SK-N-SH (cell line): Measurements from ENCODE around the gene PPP2R5C. TPM values are rescaled to one million over a fixed set of nuclear protein-coding genes. Genes with fewer than 3 reads are reported as not detected.

Experiments
- CTCF ChIA-PET: fragments of 300-600, 350-600 bp; formaldehyde crosslinking; extraction: SDS; loops from one replicate; lab custom pipeline; 2021; lab: Yijun Ruan, JAX
- POLR2A ChIA-PET: fragments of 350-600 bp; sonication (Branson Sonifier 250); formaldehyde crosslinking; extraction: SDS; loops from one replicate; lab custom pipeline; 2020; ENCODE audit warnings: antibody characterized with exemption, inconsistent platforms; lab: Yijun Ruan, JAX
- DNase-seq: peaks from one replicate; pipeline ENCODE4 v3.0.0; 2012
- H2AFZ ChIP-seq: fragments of 200-600 bp; sonication (generic); 2 replicates; pipeline ENCODE4 v1.8.1; 2016; ENCODE audit warnings: antibody characterized with exemption, mild to moderate bottlenecking, low read depth
- H3F3A ChIP-seq: fragments of 200-600 bp; sonication (generic); replicated peaks from 2 replicates; pipeline ENCODE3; 2016; ENCODE audit warnings: antibody characterized with exemption, mild to moderate bottlenecking; ENCODE audit not compliant: insufficient read depth
- H3K27ac ChIP-seq, 2 experiments: fragments of 200-500 bp in 1 of 2; fragments of 200-600 bp in 1 of 2; sonication (Bioruptor generic) in 1 of 2; sonication (generic), shearing (Covaris generic) in 1 of 2; 2 replicates each; pipeline versions ENCODE4 v1.5.1 to v1.6.1; 2014 to 2016; ENCODE audit warnings: low read depth in 2 of 2, inconsistent platforms in 1 of 2, low read length in 1 of 2, mild to moderate bottlenecking in 1 of 2, mixed read lengths in 1 of 2
- H3K27me3 ChIP-seq: fragments of 200-600 bp; sonication (generic), shearing (Covaris generic); 2 replicates; pipeline ENCODE4 v1.6.1; 2016; ENCODE audit warnings: mixed run types; ENCODE audit not compliant: insufficient read depth
- H3K36me3 ChIP-seq, 2 experiments: fragments of 200-500 bp in 1 of 2; fragments of 200-600 bp in 1 of 2; sonication (Bioruptor generic) in 1 of 2; sonication (generic) in 1 of 2; replicated peaks in 1 of 2; 2 replicates each; pipeline versions ENCODE3 to v1.5.1; 2014 to 2016; ENCODE audit warnings: low read length in 1 of 2, mild to moderate bottlenecking in 1 of 2; ENCODE audit not compliant: insufficient read depth in 2 of 2, control insufficient read depth in 1 of 2
- H3K4me1 ChIP-seq, 2 experiments: fragments of 200-500 bp in 1 of 2; fragments of 200-600 bp in 1 of 2; sonication (Bioruptor generic) in 1 of 2; sonication (generic), shearing (Covaris generic) in 1 of 2; 2 replicates each; pipeline versions ENCODE4 v1.5.1 to v1.6.1; 2014 to 2016; ENCODE audit warnings: low read depth in 1 of 2, low read length in 1 of 2, mixed run types in 1 of 2; ENCODE audit not compliant: insufficient read depth in 2 of 2, control insufficient read depth in 1 of 2
- H3K4me2 ChIP-seq: fragments of 200-600 bp; sonication (generic), shearing (Covaris generic); 2 replicates; pipeline ENCODE4 v1.6.1; 2017; ENCODE audit warnings: mixed run types
- H3K4me3 ChIP-seq, 2 experiments: fragments of 200-500 bp in 1 of 2; fragments of 200-600 bp in 1 of 2; sonication (Bioruptor generic) in 1 of 2; sonication (generic), shearing (Covaris generic) in 1 of 2; 2 replicates each; pipeline versions ENCODE4 v1.5.1 to v1.8.1; 2014 to 2016; ENCODE audit warnings: low read depth in 2 of 2, inconsistent platforms in 1 of 2, low read length in 1 of 2, mild to moderate bottlenecking in 1 of 2, mixed read lengths in 1 of 2, moderate library complexity in 1 of 2
- H3K79me2 ChIP-seq: fragments of 200-600 bp; sonication (generic); 2 replicates; pipeline ENCODE4 v1.8.1; 2017; ENCODE audit warnings: mild to moderate bottlenecking; ENCODE audit not compliant: insufficient read depth
- H3K9ac ChIP-seq: fragments of 200-600 bp; sonication (generic); 2 replicates; pipeline ENCODE4 v1.6.1; 2017; ENCODE audit warnings: mixed run types
- H3K9me2 ChIP-seq: fragments of 200-600 bp; sonication (generic); 2 replicates; pipeline ENCODE4 v1.6.1; 2017; ENCODE audit warnings: mixed run types
- H3K9me3 ChIP-seq: fragments of 200-600 bp; sonication (generic); 2 replicates; pipeline ENCODE4 v1.6.1; 2017; ENCODE audit warnings: mixed run types, mild to moderate bottlenecking, moderate library complexity
- H4K20me1 ChIP-seq: fragments of 200-600 bp; sonication (generic); 2 replicates; pipeline ENCODE4 v1.6.1; 2017; ENCODE audit warnings: mild to moderate bottlenecking, mixed run types; ENCODE audit not compliant: insufficient read depth
- CHD2 ChIP-seq: fragments of 150-350 bp; IDR thresholded peaks from 2 replicates; pipeline ENCODE4 v1.6.1; 2018; ENCODE audit warnings: low read length; ENCODE audit not compliant: partially characterized antibody
- CTCF ChIP-seq: fragments of 200-600 bp; sonication (generic); IDR thresholded peaks from 2 replicates; pipeline ENCODE4 v1.6.1; 2017; ENCODE audit warnings: antibody characterized with exemption, mild to moderate bottlenecking, moderate library complexity
- EP300 ChIP-seq, 2 experiments: IDR thresholded peaks; 2 replicates each; pipeline versions ENCODE4 v1.4.0 to v1.6.1; 2012; ENCODE audit warnings: borderline replicate concordance in 1 of 2, low read depth in 1 of 2, low read length in 1 of 2
- FOXJ3 ChIP-seq: sonication (generic); formaldehyde crosslinking; IDR thresholded peaks from 2 replicates; pipeline ENCODE4 v1.5.1; 2020; ENCODE audit warnings: mild to moderate bottlenecking, missing genetic modification reagents
- FOXM1 ChIP-seq: IDR thresholded peaks from 2 replicates; pipeline ENCODE4 v1.4.0; 2012; ENCODE audit warnings: low read depth, mild to moderate bottlenecking
- GABPA ChIP-seq: IDR thresholded peaks from 2 replicates; pipeline ENCODE4 v1.4.0; 2012; ENCODE audit warnings: low read depth, mild to moderate bottlenecking
- JUND ChIP-seq: IDR thresholded peaks from 2 replicates; pipeline ENCODE4 v1.4.0; 2012
- NRF1 ChIP-seq: IDR thresholded peaks from 2 replicates; pipeline ENCODE4 v1.6.1; 2012; ENCODE audit warnings: low read depth, mild to moderate bottlenecking, low read length
- RCOR1 ChIP-seq: fragments of 150-350 bp; IDR thresholded peaks from 2 replicates; pipeline ENCODE4 v1.6.1; 2017; ENCODE audit warnings: antibody characterized with exemption, low read length
- SMC3 ChIP-seq: IDR thresholded peaks from 2 replicates; pipeline ENCODE4 v1.6.1; 2012; ENCODE audit warnings: low read depth, low read length, improper control_type of control experiment
- TAF1 ChIP-seq: IDR thresholded peaks from 2 replicates; pipeline ENCODE4 v1.6.1; 2012; ENCODE audit warnings: low read depth, mild to moderate bottlenecking, low read length, moderate library complexity, borderline replicate concordance
- TEAD4 ChIP-seq: IDR thresholded peaks from 2 replicates; pipeline ENCODE4 v1.4.0; 2012; ENCODE audit warnings: mild to moderate bottlenecking, borderline replicate concordance; ENCODE audit not compliant: insufficient read depth
- USF1 ChIP-seq: IDR thresholded peaks from 2 replicates; pipeline ENCODE4 v1.4.0; 2012; ENCODE audit warnings: low read depth, borderline replicate concordance
- WGBS: methylation state at CpG from one replicate; pipeline ENCODE4 v1.1.6; 2017; ENCODE audit warnings: low lambda C conversion rate; 5-methylcytosine and 5-hydroxymethylcytosine counted together
- polyA plus RNA-seq, 3 experiments: library from polyadenylated mRNA; depleted of rRNA; stranded (reverse); fragments of >200 nt; gene quantifications; 2 replicates each; pipeline ENCODE4 v1.2.3, GENCODE V29; 2012
- TF ChIP-seq, protein P1 (sequence below): IDR thresholded peaks from 2 replicates; pipeline ENCODE4 v1.4.0; 2012; ENCODE audit warnings: low read depth, borderline replicate concordance
- TF ChIP-seq, protein P2 (sequence below): fragments of 150-350 bp; IDR thresholded peaks from 2 replicates; pipeline ENCODE4 v1.6.1; 2017; ENCODE audit warnings: antibody characterized with exemption, low read length, low read depth, borderline replicate concordance

The PPP2R5C gene
- polyA plus RNA-seq, 1 of the 3 experiments (the other 2 are of a cell fraction): 43.7 TPM

DNA sequence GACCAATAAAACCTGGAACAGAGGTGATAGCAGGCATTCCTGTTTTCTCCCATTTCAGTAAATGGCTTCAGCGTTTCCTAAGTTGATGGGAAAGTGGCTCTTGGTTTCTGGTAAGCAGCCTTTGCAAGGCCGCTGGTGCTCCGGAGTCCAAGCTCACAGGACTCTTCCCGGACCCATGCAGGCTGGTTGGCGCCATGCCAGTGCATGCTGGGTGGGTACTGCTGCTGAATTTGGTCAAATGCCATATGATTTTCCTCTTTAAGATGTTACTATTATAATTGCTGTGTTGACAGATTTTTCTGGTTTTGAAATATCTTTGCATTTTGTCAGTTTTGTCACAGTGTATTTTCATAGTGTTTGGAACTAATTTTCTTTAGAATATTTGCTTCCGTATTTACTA, 27.7 kb downstream of the PPP2R5C start:
- TF ChIP-seq NRF1 (no peak), JUND (no peak), TAF1 (no peak), CTCF (no peak), TEAD4 (no peak), RCOR1 (no peak), EP300 (IDR thresholded peaks at IDR 0.05; ENCODE audit: borderline replicate concordance in 1 of 2, low read depth in 1 of 2, low read length in 1 of 2) (no peak), USF1 (no peak), SMC3 (no peak), CHD2 (no peak), FOXJ3 (no peak), FOXM1 (no peak), GABPA (no peak)
- 55% methylated on average over 6 of the region's 6 CpGs for WGBS
- ChIA-PET CTCF (interaction anchor here (1.3 to 1.8 kb wide), 2 partner anchors 18 to 257 kb away, joined by 3 to 8 read pairs; no protein-coding TSS in a partner anchor), POLR2A (interaction anchor here (1.3 kb wide), 1 partner anchor 19 kb away, joined by 3 read pairs; no protein-coding TSS in a partner anchor)
- Histone ChIP-seq H3K4me3 (no peak overlapping the region), H3K79me2 (no peaks in the 10 kb centered on the region), H3K9me2 (no peaks in the 10 kb centered on the region), H4K20me1 (no peaks in the 10 kb centered on the region), H3K4me2 (no peak overlapping the region), H3K27ac (peak overlapping the region in 1 of 2 experiments; percentile 44; a peak in 2 of 4 replicates), H3K9me3 (no peaks in the 10 kb centered on the region), H3K9ac (no peak overlapping the region), H3K27me3 (no peaks in the 10 kb centered on the region), H2AFZ (no peak overlapping the region), H3K36me3 (no peaks in the 10 kb centered on the region), H3F3A (peaks cover 5% of the 10 kb centered on the region), H3K4me1 (peaks cover 0 to 19% of the 10 kb centered on the region in 2 experiments; a peak in 2 of 4 replicates)
- DNase-seq: peak; percentile 69

- POLR2A ChIA-PET: no interaction called here
- CTCF ChIA-PET: interaction anchor here (1.2 to 1.8 kb wide), 3 partner anchors 19 to 306 kb away, joined by 4 to 8 read pairs (median 4); no protein-coding TSS in a partner anchor
- H3K9me3 ChIP-seq: no peaks in the 10 kb centered on the region
- no peak overlapping the region for H3K27ac ChIP-seq
- no peak for TF ChIP-seq FOXJ3
- TF ChIP-seq, protein P1, sequence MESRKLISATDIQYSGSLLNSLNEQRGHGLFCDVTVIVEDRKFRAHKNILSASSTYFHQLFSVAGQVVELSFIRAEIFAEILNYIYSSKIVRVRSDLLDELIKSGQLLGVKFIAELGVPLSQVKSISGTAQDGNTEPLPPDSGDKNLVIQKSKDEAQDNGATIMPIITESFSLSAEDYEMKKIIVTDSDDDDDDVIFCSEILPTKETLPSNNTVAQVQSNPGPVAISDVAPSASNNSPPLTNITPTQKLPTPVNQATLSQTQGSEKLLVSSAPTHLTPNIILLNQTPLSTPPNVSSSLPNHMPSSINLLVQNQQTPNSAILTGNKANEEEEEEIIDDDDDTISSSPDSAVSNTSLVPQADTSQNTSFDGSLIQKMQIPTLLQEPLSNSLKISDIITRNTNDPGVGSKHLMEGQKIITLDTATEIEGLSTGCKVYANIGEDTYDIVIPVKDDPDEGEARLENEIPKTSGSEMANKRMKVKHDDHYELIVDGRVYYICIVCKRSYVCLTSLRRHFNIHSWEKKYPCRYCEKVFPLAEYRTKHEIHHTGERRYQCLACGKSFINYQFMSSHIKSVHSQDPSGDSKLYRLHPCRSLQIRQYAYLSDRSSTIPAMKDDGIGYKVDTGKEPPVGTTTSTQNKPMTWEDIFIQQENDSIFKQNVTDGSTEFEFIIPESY: no peak
- TF ChIP-seq, protein P2, sequence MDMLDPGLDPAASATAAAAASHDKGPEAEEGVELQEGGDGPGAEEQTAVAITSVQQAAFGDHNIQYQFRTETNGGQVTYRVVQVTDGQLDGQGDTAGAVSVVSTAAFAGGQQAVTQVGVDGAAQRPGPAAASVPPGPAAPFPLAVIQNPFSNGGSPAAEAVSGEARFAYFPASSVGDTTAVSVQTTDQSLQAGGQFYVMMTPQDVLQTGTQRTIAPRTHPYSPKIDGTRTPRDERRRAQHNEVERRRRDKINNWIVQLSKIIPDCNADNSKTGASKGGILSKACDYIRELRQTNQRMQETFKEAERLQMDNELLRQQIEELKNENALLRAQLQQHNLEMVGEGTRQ: no peak
- TF ChIP-seq, all 33 proteins: peak for 0
- Histone ChIP-seq H3K27me3 (no peaks in the 10 kb centered on the region), H3K4me2 (no peak overlapping the region), H3K9ac (no peak overlapping the region), H3K9me2 (no peaks in the 10 kb centered on the region), H3K4me1 (peaks cover 0 to 19% of the 10 kb centered on the region in 2 experiments; a peak in 2 of 4 replicates), H2AFZ (no peak overlapping the region), H3K36me3 (no peaks in the 10 kb centered on the region), H4K20me1 (no peaks in the 10 kb centered on the region), H3K79me2 (no peaks in the 10 kb centered on the region), H3K4me3 (no peak overlapping the region), H3F3A (peaks cover 5% of the 10 kb centered on the region)
- WGBS: 95% methylated on average over 7 of the region's 7 CpGs
- no peak for DNase-seq
Measured at GRCh38 chr14:101790232-101790631, 28.7 kb downstream of the PPP2R5C start.
